GM19455 (cell line): ENCODE measurements around the gene SOX5.
"Not testable (repeated sequence)": the region's sequence is repeated elsewhere in the genome, so short reads cannot be mapped to it uniquely, and the experiment has no call there.

Experiments
- ATAC-seq: cut with Tn5 transposase; IDR thresholded peaks from one replicate; pipeline ENCODE4 v1.9.1; 2021; ENCODE audit not compliant: unreplicated experiment

Gene SOX5

DNA sequence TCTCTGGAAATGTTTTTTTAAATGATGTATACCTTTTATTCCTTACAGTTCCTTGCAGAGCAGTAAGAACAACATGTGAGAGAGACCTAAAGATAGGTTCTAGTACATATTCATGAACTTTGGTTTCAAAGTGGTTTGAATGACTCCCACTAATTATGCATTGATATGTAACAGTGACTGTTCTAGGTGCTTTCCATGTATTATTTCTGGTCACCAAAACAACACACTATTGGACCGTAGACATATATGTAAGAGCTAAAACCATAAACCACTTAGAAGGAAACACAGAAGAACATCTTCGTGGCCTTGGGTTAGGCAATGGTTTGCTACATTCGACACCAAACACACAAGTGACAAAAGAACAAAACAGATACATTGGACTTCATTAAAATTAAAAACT lies 37.9 kb downstream of the SOX5 start:
- ATAC-seq, result no peak

DNA sequence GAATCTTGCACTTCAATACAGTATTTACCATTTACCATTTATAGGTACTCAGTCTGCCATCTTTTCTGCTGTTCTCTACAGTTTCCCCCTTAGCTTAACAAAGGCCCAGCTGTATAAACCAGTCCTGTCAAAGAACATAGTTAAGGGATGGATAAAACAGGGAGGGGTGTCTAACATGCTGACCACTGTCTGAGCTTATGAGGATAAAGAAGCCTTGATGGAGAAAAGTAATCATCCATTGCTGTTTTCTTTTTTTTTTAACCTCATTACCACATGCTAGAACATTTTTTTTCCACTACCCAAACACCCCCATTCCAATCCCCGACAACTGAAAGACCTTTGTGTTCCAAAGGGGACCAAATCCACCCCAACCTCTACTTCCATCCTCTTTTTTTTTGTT lies 39.9 kb downstream of the SOX5 start:
- no peak for ATAC-seq

DNA sequence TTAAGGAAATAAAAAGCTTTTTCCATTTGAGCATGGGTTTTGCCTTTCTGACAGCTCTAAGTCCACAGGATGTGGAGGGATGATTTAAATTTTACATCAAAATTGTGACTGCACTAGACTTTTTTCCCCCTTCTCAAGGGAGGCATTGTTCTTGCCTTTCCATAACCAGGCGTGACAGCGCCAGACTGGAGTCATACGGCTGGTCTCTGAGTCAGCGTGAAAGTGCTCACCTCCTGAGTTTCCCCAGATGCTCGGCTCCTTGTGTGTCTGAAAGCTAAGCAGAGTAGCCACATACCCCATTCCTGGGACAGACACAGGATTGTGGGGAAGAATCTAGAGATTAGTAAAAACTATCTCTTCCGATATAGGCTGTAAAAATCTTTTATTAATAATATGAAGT lies 43.1 kb downstream of the SOX5 start:
- ATAC-seq, result no peak

DNA sequence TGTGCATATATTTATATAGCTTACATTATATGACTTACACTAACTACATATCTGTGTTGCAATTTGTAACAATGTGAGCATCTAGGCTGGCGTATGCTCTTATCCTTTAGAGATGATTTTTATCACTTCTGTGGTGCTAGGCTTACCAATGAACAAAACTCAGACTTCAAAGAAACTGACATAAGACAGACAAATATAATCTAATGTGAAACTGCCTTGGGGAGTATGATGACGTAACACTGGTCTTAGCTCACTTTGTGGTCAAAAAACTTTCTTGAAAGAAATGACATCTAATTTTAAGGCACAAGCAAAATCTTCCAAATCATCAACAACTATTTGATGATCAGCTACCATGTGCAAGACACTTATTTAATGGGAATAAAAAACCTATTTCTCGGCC lies 50.0 kb downstream of the SOX5 start:
- no peak for ATAC-seq

DNA sequence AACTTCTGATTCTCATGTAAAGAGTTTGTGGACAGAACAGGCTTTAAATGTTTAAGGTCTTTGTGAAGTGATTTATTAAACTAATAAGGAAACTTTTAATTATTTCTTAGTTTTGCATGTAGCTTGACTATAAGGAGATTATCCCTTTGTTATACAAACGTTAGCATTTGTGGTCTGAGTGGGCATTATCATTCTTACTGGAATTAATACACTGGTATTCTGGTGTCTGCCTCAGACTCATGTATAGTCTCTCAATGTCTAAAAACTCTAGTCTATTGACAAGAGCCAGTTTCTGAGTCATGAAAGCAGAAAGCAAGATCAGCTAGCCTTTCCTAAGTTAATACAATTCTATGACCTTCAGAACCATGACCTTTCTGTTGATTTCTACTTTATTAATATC lies 51.3 kb downstream of the SOX5 start:
- no peak for ATAC-seq

DNA sequence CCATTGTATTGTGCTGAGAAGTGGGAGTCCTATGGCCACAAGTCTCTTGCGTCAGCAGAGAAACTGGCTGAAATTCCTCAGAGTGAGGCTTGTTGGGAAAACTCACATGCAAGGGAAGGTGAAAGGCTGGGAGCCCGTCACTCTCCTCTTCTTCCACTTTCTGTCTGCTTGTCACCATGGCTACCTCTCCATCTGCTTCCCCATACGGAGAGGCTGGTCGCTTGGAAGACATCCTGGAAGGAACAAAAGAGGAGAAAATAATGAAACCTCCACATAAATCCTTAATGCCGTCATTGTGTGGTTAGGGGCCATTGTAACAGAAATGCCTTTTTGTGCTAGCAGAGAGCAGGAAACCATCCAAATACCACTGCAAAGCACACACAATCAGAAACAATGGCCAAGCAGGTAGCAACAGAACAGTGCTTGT lies 53.7 kb downstream of the SOX5 start:
- no peak for ATAC-seq

DNA sequence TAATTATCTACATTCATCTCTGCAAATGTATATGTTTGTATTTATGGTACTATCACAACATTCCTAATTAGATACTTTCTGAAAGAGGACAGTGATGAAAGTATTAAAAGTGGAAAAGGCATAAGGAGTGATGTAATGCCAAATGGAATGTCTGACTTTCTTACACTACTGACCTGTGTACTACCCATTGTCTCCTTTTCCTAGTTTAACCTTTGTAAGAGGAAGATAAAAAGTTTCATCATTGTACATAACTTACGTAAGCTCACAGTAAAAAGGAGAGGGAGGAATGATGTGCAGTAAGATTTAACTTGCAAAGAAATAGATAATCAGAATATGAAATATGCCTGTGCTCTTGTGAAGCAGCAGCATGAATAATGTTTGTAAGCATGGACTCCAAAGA lies 55.9 kb downstream of the SOX5 start:
- ATAC-seq, result no peak

DNA sequence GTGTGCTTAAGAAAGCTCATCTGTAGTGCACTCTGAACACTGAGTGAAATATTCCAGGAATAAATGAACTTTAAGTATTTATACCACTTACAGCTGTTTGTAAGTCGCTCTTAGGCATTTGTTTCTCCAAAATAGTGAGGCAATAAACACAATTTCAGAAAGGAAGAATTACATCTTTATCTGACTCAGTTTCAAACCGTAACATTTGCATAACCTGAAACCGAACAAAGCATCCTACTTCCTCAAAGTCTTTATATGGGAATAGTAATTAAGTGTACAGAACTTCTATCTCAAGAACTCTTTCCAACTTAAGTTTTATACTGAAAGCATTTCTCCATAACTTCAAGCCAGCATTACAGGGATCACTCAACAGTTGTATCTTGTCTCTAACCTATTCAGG lies 58.4 kb downstream of the SOX5 start:
- ATAC-seq, result no peak

DNA sequence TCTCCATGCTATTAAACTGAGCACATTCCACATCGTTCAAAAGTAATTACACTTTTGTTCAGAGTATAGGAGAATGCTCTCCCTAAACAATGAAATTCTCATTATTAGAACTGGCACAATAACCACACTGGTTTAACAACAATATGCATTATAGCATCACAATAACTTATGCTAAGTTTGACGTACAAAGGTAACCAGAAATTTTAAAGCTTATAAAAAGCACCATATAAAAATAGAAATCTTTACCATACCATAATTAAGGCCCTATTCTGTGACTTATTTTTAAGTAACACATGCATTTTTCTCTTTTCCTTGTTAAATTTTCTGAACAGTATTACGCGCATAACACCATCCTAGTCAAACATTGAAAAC lies 60.4 kb downstream of the SOX5 start:
- ATAC-seq, result no peak

DNA sequence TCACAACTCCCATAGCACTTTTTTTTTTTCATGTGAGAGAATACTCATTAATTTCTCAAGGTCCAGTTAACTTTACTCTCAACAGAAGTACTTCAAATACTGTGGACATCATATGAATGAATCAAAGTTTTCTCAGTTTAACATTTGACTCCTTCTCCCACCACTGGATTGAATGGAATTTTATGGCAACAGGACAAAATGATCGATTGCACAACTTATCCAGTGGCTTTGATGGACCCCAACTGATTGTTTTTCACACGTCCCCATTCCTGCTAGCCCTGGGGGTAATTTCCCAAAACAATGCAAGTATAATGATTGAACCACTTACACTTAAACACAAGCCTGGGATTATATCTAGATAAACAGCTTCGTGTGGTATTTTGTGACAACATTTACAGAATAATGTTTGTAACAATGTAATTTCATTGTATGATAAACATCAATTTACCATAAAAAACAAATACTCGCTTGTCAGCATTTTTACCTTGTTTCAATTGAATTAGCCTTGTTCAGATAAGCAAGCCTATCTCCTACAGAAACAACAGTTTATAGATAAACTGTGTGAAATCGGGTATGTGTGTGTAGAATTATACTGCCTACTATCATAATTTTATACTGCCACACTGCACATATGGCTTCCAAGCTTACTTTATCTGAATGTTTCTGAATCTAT lies 60.9 kb downstream of the SOX5 start:
- ATAC-seq, result no peak

DNA sequence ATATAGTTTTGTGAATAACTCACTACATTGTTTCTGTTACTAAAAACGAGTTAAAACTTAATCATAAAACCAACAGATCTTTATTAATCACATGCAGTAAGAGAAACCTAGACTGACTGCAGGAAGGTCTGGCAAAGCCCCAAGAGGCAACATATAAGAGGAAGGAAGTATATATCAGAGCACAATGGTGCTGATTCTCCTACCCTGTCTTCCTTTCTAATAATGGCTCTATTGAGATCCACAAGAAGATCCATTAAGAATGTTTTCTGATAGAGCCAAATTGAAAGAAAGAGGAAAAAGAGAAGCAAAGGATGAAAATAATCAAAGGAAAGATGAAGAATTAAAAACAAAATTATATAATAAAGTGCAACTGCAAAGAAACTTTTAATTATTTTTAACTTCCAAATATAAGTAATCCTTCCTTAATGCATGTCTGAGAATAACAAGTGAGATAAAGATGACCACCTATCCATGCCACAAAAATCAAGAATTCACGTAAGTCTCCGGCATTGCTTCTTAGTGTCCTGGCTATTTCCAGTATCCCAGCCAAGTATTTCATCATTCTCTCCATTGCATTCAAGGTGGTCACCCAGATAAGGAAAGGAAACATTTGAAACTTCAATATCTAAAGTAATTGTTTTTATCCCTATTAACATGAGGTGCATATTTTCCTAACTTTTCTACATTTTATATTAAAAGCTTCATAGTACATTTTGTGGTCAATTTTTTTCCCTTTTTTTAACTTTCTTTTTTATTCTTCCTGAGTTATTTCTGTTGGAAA lies 62.2 kb downstream of the SOX5 start:
- no peak for ATAC-seq

DNA sequence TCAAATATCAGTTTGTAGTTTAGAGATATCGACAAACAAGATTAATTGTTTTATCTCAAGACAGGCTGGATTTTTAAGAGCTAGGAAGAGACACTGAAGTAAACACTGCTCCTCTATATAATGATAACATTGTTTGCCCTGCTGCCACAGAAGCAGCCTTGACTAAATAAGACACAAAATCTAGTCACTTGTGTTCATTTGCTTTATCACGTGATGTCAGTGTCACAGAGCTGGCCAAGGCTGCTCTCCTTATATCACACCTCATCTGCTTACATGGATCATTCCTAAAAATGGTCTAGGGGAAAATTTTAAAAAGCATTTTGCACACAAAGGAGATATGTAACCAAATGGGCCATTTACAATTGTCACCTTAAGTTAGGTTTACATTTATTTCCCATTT lies 64.1 kb downstream of the SOX5 start:
- no peak for ATAC-seq

DNA sequence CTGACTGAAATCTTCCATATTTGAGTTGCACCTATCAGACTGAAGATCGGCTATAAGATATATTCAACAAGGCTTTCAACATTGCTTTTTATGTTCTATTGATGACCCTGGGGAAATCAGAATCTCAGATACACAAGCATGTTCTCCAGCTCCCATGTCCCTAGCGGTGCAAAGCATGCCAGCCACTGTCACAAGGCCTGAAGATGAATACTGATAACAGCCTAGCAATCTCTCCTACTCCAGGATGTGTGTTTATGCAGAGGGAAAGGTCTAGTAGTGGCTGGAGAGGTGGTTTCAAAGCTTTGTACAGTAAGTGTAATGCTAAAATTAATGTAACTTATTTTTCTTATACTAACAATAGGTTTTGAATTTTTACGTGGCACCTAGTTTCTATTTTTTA lies 64.6 kb downstream of the SOX5 start:
- no peak for ATAC-seq

DNA sequence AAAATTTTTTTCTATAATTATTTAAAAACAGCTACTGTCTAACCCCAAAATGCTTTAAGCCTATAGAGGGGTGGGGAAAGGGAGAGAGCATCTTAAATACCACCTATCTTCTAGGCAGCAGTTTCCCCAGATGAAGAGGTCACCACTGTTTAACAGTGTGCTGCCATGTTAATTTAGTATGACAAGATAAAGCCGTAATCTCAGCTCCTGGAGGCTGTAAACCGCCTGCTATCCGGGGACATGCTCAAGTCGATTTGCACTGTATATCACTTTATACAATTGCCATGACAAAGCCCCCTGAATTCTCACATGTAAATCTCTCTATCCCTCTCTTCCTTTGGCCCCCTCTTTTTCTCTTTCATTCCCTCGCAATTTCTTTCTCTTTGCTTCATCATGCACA lies 68.5 kb downstream of the SOX5 start:
- no peak for ATAC-seq

DNA sequence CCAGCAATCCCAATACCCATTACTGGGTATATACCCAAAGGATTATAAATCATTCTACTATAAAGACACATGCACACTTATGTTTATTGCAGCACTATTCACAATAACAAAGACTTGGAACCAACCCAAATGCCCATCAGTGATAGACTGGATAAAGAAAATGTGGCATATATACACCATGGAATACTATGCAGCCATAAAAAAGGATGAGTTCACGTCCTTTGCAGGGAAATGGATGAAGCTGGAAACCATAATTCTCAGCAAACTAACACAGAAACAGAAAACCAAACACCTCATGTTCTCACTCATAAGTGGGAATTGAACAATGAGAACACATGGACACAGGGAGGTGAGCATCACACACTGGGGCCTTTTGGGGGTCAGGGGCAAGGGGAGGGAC lies 72.9 kb downstream of the SOX5 start:
- not testable (repeated sequence) for ATAC-seq

DNA sequence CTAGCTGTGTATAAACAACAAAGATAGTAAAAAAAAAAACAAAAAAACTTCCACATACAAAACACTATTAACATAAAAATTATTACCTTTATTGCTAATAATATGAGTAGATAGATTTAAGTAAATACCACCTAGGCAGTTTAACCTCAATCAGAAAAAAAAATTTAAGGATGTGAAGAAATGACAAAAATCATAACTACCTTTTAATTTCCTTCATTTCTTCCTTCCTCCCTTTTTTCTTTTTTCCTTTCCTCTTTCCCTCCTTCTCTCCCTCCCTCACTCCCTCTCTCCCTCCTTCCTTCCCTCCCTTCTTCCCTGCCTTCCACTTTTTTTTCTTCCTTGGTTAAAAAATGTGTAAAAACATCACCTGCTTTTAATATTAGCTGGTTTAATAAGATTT lies 81.7 kb downstream of the SOX5 start:
- no peak for ATAC-seq

DNA sequence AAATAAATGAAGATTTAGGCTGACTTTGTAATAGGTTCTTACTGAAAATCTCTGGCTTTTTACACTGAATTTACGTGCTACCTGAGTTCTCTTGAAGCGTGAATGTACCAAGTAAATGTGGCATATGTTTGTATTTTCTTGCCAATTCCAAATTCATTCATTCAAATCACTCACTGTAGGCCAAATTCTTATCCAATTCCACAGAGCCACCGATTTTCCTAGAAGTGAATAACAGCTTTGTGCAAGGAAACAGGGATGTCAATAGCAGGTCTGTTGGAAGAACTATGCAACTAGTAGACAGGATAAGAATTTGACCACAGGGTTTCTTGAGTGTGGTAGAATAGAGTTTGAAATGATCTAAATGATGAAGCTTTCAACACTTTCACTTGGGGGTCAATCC lies 86.8 kb downstream of the SOX5 start:
- no peak for ATAC-seq

DNA sequence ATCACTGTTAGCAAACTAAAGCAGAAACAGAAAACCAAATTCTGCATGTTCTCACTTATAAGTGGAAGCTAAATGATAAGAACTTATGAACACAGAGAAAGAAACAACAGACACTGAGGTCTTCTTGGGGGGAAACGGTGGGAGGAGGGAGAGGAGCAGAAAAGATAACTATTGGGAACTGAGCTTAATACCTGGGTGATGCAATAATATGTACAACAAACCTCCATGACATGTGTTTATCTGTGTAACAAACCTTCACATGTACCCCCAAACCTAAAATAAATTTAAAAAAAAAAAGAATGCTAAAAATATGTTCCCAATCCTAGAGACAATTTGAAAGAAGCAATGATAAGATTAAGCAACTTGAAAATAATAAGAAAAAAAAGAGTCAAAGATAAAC lies 89.5 kb downstream of the SOX5 start:
- ATAC-seq, result no peak

DNA sequence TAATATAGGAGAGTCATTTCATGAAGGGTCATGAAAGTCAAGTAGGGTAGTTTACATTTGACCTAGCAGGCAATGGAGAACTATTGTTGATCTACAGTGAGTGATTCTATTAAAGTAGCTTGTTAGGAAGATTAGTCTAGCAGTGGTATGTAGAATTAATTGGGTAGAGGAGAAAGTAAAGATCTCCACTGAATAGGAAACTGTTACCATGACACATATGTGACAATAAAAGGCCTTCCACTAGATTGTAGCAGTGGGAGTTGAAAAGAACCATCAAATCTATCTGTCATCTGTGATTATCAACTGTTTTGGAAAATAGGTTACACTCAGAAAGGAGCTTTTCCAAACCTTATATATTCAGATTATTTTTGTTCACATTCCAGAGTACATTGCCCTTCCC lies 92.3 kb downstream of the SOX5 start:
- no peak for ATAC-seq

DNA sequence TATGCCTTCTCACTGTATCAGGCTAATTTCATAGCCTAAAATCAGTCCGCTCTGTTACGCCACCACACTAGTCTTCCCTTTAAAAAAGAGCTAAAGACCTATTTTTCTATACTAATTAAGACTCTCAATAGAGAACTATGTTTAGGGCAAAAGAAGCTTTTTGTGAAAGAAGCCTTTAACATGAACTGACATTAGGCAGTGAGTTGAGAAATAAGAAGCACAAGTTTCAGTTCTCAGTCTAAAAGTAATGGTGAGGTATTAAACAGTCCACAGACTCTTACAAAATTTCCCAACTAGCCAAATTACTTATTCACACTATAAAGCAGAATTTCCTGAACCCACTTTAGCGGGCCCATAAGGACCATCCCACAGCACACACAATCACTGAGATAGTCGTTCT lies 93.7 kb downstream of the SOX5 start:
- ATAC-seq, result no peak

DNA sequence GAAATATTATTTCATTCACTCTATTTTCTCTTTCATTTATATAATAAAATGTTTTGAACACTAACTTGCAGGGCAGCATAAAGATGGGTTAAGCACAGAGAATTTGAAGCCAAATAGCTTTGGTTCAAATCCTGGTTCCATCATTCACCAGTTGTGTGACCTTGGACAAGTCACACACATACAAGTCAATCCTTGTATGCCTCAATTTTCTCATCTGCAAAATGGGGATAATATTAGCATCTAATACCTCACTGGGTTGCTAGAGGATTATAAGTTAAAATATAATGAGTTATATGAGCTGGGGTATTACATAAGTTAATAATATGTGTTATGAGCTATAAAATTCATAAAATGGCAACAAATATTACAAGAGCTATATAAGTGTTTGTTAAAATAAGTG lies 94.9 kb downstream of the SOX5 start:
- ATAC-seq, result no peak

DNA sequence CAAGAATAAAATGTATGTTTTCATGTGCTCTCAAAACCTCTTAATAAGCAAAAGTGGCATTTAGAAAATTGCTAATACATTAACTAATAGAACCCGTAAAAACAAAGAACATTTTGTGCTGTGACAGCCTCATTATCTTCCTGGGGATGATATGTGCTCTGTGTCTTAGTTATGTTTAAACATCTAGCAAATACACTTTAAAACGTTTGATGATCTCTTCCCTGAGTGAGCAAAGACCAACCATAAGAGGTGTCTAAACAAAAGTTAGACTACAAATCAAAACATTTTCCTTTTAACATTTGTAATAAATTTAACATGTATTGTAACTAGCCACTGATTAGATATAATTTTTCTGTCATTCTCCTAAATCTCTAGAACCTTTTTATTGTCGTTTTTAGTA lies 95.8 kb downstream of the SOX5 start:
- no peak for ATAC-seq

DNA sequence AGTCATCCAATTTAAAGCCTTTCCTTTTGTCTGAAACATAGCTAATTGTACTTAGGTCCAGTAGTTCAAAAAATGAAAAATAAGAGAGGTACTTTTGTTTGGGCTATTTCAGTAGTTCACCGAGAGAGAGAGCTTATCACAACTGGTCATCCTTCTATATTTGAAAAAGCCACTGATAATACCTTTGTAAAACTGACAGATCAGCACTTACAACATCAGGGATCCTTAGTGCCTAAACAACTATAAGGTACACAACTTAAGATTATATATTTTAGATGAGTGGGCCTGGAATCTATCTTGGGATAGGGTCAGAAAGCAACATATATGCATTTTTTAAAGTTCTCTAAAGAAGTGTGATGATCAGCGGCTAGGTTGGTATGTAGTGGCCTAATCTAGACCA lies 97.9 kb downstream of the SOX5 start:
- no peak for ATAC-seq
